WTC11 (cell line): ENCODE measurements around the gene NUDCD3.

Source experiments
- ATF6 ChIP-seq: sonication (generic); formaldehyde crosslinking; IDR thresholded peaks from 2 replicates; pipeline ENCODE4 v1.8.1; 2023; ENCODE audit warnings: mild to moderate bottlenecking, missing genetic modification reagents
- CREM ChIP-seq: sonication (generic); formaldehyde crosslinking; IDR thresholded peaks from 2 replicates; pipeline ENCODE4 v1.8.1; 2022; ENCODE audit warnings: mild to moderate bottlenecking, missing genetic modification reagents, moderate library complexity
- TP53 ChIP-seq: sonication (generic); formaldehyde crosslinking; IDR thresholded peaks from 2 replicates; pipeline ENCODE4 v1.8.1; 2023; ENCODE audit warnings: mild to moderate bottlenecking, missing genetic modification reagents
- TF ChIP-seq, protein P1 (sequence below): fragments of 200-600 bp; IDR thresholded peaks from 2 replicates; pipeline ENCODE4 v1.8.0; 2022; ENCODE audit warnings: antibody characterized with exemption

DNA sequence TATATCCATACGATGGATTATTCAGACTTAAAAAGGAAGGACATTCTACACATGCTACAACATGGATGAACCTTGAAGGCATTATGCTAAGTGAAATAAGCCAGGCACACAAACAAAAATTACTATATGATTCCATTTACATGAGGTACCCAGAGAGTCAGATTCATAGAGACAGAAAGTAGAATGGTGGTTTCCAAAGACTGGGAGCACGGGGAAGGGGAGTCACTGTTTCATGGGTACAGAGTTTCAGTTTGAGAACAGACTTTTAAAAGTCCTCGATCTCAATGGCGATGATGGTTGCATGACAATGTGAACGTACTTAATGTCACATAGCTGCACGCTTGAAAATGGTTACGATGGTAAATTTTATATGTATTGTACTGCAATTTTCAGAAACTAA is 39.3 kb downstream of the NUDCD3 start:
- TF ChIP-seq, protein P1, sequence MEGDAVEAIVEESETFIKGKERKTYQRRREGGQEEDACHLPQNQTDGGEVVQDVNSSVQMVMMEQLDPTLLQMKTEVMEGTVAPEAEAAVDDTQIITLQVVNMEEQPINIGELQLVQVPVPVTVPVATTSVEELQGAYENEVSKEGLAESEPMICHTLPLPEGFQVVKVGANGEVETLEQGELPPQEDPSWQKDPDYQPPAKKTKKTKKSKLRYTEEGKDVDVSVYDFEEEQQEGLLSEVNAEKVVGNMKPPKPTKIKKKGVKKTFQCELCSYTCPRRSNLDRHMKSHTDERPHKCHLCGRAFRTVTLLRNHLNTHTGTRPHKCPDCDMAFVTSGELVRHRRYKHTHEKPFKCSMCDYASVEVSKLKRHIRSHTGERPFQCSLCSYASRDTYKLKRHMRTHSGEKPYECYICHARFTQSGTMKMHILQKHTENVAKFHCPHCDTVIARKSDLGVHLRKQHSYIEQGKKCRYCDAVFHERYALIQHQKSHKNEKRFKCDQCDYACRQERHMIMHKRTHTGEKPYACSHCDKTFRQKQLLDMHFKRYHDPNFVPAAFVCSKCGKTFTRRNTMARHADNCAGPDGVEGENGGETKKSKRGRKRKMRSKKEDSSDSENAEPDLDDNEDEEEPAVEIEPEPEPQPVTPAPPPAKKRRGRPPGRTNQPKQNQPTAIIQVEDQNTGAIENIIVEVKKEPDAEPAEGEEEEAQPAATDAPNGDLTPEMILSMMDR: no peak
- TF ChIP-seq TP53 (no peak), CREM (no peak), ATF6 (no peak)
